H54 (cell line): ENCODE measurements around the gene RRAS.
A peak's percentile ranks its signal among the peaks of the same experiment; 100 is the strongest.

Experiments used
- DNase-seq: peaks from one replicate; pipeline ENCODE4 v3.0.0; 2011; ENCODE audit warnings: low spot score, mixed read lengths; ENCODE audit not compliant: insufficient read length
- FAIRE-seq: peaks from 3 replicates; lab custom pipeline; 2011; peaks lifted over from hg19 to GRCh38; lab: Jason Lieb, UNC
- POLR2A ChIP-seq: IDR thresholded peaks from 2 replicates; pipeline ENCODE4 v1.6.1; 2011; ENCODE audit warnings: low read depth, mild to moderate bottlenecking, low read length

The RRAS gene

DNA sequence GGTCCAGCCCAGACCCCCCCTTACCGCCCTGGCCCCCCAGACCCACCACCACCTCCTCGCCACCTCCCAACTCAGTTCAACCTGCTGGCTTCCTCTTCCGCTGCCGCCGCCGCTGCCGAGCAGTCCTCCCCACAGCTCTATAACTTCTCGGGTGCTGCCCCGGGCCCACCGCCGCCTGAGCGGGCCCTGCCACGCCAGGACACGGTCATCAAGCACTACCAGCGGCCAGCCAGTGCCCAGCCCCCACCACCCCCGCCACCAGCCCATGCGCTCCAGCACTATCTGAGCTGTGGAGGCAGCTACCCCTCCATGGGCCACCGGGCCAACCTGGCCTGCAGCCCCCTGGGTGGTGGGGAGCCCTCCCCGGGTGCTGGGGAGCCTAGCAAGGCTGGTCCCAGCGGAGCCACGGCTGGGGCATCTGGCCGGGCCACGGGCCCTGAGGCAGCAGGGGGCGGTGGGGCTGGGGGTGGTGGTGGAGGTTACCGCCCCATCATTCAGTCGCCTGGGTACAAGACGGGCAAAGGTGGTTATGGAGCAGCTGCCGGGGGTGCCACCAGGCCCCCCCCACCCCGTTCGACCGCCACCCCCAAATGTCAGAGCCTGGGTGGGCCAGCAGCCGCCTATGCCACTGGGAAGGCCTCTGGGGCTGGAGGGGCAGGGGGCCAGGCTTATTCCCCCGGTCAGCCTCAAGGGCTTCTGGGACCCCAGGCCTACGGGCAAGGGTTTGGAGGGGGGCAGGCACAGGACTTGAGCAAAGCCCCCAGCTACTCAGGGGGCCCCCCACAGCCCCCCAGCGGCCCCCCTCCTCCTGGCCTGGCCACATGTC, 44.7 kb downstream of the RRAS start:
- FAIRE-seq (no peak), DNase-seq (no peak)
- TF ChIP-seq POLR2A, result no peak

DNA sequence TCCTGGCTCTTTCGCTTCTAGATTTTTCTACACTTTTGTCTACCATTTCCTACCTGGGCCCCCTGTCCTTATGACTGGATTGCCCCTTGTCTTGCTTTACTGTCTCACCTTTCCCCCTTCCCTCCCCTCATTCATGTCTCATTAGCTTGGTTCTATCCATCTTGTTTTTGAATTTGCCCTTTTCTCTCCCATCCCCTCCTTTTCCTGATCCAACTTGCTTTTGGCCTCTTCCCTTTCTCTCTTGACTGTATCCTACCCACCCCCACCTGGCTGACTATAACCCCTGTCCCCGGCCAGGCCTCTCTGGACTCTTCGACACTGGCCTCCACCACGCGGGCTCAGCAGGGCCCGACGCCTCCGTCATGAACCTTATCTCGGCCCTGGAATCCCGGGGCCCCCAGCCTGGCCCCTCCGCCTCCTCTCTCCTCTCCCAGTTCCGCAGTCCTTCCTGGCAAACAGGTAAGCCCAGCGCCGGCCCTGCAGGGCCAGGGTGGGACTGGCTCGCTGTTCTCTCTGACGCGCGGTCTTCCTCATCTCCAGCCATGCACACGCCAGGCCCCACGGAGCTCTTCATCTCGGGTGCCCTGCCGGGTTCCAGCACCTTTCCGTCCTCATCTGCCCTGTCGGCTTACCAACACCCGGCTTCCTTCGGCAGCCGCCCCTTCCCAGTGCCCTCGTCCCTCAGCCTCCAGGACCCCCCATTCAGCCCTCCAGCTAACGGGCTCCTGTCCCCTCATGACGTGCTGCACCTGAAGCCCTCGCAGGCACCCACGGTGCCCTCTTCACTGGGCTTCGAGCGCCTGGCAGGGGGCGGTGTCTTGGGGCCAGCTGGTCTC, 45.6 kb downstream of the RRAS start:
- FAIRE-seq (no peak), DNase-seq (no peak)
- TF ChIP-seq POLR2A, result no peak

DNA sequence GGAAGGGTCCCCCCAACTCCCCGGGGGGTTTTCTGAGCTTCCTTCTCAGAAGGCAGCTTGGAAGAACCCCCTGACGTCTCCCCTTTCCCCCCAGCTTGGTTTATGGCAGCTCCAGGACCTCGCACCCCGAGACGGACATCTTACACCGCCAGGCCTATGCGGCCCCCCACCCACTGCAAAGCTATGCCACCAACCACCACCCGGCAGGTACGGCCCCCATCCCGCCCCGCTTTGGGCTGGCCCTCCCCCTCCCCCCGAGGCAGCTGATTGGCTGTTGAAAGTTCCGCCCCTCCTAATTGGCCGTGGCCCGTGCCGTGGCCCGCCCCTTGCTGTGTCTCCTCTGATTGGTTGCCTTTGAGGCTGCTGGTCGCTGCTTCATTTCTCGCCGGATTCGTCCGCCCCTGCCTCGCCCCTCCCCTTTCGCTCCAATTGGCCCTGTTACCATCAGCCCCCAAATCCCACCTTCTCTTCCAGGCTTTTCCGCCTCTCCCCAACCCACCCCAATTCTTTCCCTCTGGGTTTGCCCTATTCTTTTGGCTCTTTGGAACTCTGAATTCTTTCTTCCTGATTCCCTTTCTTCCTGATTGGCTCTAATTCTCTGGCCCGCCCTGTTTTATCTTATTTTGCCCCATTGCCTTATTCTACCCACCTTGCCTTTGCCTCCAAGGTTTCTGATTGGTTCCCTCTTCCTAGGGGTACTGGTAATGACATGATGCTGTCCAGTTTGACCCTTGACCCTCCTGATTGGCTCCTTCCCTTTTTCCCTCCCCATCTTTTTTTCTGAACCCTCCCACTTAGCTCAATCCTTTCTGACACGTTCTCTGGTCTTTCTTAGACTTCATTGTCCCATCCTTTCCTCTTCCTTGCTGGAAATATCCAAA, 46.5 kb downstream of the RRAS start:
- FAIRE-seq, result no peak

DNA sequence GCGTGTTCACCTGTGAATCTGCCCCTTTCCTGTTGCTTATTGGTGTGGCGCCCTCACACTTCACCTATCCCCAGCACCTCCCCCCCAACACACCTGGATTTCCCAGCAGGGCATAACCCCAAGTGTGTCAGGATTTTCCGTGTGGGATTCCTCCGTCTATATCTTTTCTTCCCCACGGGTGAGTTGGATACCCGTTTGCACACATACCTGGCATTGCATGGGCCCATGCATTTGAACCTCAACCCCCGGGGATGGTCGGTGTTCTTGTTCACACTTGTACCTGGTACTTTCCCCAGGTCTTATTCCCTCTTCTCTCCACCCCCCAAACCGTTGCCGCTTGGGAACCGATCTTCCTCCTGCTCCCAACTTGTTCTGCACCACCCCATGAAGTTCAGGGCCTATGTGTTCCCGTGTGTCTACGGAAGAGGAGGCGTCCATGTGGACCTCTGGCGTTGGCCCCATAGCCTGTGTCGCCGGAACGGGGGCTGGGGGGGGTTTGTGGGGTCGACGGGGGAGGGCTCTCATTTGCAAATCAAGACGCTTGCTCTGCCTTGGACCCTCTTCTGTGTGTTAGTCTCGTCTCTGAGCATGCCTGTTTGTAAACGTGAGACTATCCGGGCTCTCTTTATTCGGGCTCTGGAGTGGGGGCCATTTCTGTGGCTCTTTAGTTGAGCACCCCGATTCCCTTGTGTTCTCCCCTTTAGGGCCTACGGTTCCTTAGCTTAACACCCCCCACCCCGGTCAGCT, 47.3 kb downstream of the RRAS start:
- no peak for DNase-seq
- no peak for TF ChIP-seq POLR2A
- FAIRE-seq, result no peak

More for the DNA sequence above, 46.5 kb downstream of the RRAS start:
- peak; percentile 87 for DNase-seq
- no peak for TF ChIP-seq POLR2A

DNA sequence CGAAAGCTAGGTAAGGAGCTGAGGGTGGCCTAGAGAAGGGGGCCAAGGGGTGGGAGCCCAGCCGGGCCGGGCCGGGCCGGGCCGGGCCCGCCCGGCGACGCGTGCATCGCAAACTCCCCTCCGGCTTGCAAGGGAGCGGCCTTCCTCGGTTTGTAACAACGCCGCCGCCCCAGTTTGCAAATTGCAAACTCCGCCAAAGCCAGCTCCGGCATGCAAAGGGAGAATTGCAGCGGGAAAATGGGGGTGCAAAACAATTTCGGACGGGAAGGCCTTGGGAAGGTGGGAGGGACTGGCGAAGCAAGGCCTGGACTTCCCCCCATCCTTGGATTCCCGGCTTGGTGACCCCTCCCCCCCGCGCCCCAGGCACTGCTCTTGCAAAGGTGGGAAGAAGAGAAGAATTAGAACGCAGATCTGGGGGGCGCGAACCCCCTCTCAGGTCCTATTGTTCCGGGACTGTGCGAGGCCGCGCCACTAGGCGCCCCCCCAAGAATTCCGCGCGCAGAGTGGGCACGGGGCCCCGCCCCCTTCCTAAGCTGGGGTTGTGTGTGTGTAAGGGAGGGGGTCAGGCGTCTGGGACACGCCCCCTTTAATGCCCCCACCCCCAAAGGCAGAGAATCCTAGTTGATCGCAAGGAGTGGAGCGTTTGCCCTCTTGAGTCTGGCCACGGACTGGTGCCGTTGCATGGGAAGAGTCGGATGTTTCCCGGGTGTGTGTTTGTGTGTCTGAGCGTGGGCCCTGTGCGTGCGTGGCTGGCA, 48.0 kb downstream of the RRAS start:
- TF ChIP-seq POLR2A, result no peak
- FAIRE-seq, result no peak
- peak; percentile 76 for DNase-seq

DNA sequence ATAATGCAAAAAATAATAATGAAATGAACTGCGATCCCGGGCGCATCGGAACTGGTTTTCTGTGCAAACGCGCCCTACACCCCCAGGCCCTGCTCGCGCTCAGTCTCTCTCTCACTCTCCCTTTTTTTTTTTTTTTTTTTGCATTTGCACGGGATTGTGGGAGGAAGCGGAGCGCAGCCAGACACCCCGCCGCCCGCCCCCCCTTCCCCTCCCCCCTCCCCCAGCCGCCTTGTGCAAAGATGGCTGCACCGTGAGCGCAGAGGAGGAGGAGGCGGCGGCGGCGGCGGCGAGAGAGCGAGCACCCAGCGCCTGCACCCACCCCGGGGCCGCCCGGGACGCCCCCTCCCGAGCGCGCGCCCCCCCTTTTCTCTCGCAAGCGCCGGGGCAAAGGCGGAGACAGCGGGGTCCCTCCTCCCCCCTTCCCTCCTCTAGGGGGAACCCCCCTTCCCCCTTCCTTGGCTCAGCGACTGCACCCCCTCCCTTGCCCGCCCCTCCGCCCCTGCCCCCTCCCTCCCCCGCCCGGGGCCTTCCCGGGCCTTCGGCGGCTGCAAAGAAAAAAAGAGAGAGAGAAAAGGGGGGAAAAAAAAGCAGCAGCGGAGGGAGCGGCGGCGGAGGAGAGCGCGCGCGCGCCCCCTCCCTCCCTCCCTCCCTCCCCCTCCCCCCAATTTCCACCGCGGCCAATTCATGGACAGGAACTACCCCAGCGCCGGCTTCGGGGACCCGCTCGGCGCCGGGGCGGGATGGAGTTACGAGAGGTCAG, 48.8 kb downstream of the RRAS start, which contains the start of gene PRR12:
Gene PRR12, plus strand, starts transcription at position 212 of the 760 bp plus-strand sequence. Its CDS starts 473 bp downstream, at position 685.
- peak; percentile 55 for TF ChIP-seq POLR2A
- FAIRE-seq, result no peak
- peak; percentile 87 for DNase-seq

DNA sequence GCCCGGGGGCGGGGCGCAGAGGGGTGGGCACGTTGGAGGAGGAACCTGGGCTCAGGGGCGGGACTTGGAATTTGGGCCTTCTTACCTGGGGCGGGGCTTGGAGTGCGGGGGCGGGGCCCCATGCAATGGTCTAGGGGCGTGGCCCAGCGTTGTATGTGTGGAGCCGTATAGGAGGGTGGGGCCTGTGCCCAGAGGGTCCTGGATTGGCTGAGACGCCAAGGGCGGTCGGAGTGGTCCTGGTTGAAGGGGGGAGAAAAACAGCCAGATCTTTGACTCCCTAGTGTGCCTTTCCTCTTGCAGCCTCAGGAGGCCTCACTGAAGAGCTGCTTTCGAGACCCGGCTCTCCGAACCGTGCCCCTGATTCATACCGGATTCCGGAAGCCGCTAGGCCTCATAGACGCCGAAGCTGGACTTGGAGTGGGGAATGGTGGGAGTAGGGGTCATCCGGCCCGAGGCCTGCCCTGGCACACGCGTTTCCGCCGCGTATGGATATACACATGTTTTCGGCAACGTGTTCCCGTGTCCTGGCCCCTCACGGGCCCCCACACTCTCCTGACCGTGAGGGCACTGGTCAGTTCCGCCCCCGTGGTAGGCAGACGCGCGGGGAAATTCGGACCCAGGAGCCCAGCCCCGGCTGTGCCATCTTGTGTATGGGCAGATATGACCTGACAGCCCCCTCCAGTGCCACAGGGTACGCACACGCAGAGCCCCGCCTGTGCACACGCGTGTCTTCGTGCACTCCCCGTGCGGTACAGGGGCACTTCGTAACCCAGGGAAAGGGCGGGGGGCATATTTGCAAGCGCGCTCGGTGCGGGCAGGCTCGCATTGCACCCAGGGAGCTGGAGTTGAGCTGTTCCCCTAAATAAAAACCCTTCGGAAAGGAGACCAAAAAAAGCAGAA, 49.6 kb downstream of the RRAS start:
- FAIRE-seq (peak; percentile 81), DNase-seq (peak; percentile 95)
- peak; percentile 85 for TF ChIP-seq POLR2A

DNA sequence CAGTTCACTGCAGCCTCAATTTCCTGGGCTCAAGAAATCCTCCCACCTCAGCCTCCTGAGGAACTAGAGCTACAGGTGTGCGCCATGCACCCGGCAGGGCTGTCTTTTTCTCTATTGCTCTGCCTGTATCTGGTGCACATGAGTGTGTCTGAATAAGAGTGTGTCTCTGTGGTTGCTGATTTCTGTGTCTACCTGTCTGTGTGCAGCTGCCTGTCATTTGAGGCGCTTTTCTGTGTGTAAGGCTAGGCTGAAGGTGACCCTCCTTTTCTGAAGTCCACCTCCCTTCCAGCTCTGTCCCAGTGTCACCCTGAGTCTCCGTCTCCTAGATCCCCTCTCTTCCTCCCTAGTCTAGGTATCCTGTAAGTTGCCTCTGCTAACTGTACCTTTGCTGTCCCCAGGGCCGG, 50.4 kb downstream of the RRAS start:
- no peak for FAIRE-seq
- no peak for DNase-seq
- TF ChIP-seq POLR2A, result no peak

DNA sequence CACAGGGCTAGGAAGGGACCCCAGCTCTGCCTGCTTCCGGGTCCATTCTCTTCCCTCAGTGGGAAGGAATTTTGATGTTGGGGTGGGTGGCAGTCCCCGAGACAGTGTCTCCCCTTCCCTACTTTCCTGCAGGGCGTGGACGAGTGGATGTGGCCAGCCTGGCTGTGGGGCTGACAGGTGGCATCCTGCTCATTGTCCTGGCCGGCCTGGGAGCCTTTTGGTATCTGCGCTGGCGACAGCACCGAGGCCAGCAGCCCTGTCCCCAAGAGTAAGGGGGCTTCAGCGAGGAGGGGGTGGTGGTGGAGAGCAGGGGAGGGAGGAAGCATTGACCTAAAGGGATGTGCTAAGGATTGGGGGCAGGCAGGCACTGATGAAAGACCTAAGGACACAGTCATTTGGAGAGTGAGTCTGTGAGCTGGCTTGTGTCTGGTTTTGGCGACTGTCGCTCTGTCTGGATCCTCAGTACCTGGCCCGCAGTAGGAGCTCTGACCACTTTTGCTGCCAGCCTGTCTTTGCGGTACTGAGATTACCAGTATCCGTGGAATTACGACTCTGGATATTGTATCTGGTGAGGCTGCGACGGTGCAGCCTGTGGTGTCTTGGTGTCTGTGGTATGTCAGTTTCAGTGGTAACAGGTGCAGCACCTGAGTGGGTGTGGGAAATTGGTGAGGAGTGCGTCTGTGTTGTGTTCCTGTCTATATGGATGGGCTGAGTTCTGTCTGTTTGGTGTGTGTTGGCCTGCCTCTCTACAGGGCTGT, 51.4 kb downstream of the RRAS start:
- DNase-seq (no peak), FAIRE-seq (no peak)
- TF ChIP-seq POLR2A, result no peak

DNA sequence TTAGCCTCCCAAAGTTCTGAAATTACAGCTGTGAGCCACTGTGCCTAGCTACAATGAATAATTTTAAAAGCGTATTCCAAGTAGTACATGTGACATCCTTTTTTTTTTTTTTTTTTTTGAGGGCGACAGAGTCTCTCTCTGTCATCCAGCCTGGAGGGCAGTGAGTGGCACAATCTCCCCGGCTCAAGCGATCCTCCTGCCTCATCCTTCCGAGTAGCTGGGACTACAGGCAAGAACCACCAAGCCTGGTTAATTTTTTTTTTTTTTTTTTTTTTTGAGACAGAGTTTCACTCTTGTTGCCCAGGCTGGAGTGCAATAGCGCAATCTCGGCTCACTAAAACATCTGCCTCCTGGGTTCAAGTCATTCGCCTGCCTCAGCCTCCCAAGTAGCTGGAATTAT, 52.7 kb downstream of the RRAS start:
- TF ChIP-seq POLR2A, result no peak
- DNase-seq, result no peak
- FAIRE-seq, result no peak
